SU-DHL-6 (cell line): ENCODE results near the gene BTBD19.
"Not testable (repeated sequence)": the region's sequence is repeated elsewhere in the genome, so short reads cannot be mapped to it uniquely, and the experiment has no call there.

Source experiments
- H2AFZ ChIP-seq: fragments of 200-600 bp; sonication (generic); 2 replicates; pipeline ENCODE4 v1.6.1; 2014; ENCODE audit warnings: low read depth, mild to moderate bottlenecking, moderate library complexity, mixed read lengths, antibody characterized with exemption, low read length; ENCODE audit not compliant: severe bottlenecking
- H3F3A ChIP-seq: fragments of 200-600 bp; shearing (Covaris generic); 2 replicates; pipeline ENCODE4 v1.6.0; 2016; ENCODE audit warnings: antibody characterized with exemption, mild to moderate bottlenecking; ENCODE audit not compliant: insufficient read depth
- H3K27ac ChIP-seq: fragments of 200-600 bp; sonication (generic); 2 replicates; pipeline ENCODE4 v1.5.1; 2016; ENCODE audit warnings: low read depth, mild to moderate bottlenecking, low read length, moderate library complexity, mixed read lengths
- H3K27me3 ChIP-seq: fragments of 200-600 bp; sonication (generic), shearing (Covaris generic); 2 replicates; pipeline ENCODE4 v1.6.0; 2014; ENCODE audit warnings: mild to moderate bottlenecking, low read length
- H3K36me3 ChIP-seq: fragments of 200-600 bp; sonication (generic); 2 replicates; pipeline ENCODE4 v1.6.1; 2014; ENCODE audit warnings: mild to moderate bottlenecking, low read length, mixed read lengths
- H3K4me2 ChIP-seq: fragments of 300-600, 200-600 bp; shearing (Covaris generic), sonication (generic); 2 replicates; pipeline ENCODE4 v1.6.0; 2014; ENCODE audit warnings: low read length, low read depth, mild to moderate bottlenecking; ENCODE audit not compliant: poor library complexity, severe bottlenecking
- H3K4me3 ChIP-seq: fragments of 200-600 bp; sonication (generic); 2 replicates; pipeline ENCODE4 v1.5.1; 2014; ENCODE audit warnings: antibody characterized with exemption, low read length, mild to moderate bottlenecking, mixed read lengths; ENCODE audit not compliant: insufficient read depth, poor library complexity, severe bottlenecking
- H3K79me2 ChIP-seq: fragments of 200-600 bp; sonication (generic); 2 replicates; pipeline ENCODE4 v1.6.1; 2014; ENCODE audit warnings: mild to moderate bottlenecking, low read length, moderate library complexity; ENCODE audit not compliant: insufficient read depth
- H3K9ac ChIP-seq: fragments of 200-600 bp; sonication (generic); 2 replicates; pipeline ENCODE4 v1.7.0; 2014; ENCODE audit warnings: mild to moderate bottlenecking, low read length
- H3K9me2 ChIP-seq: fragments of 200-600 bp; sonication (generic); replicated peaks from 2 replicates; pipeline ENCODE4 v1.6.1; 2014; ENCODE audit warnings: low read length; ENCODE audit not compliant: insufficient read depth
- H3K9me3 ChIP-seq: fragments of 200-600 bp; sonication (generic); 2 replicates; pipeline ENCODE4 v1.6.1; 2014; ENCODE audit warnings: low read length, mixed read lengths; ENCODE audit not compliant: insufficient read depth
- H4K20me1 ChIP-seq: fragments of 200-600 bp; sonication (generic); 2 replicates; pipeline ENCODE4 v1.6.1; 2014; ENCODE audit warnings: low read depth, mild to moderate bottlenecking, antibody characterized with exemption, low read length, moderate library complexity, mixed read lengths
- EZH2phosphoT487 ChIP-seq: fragments of 200-600 bp; sonication (generic), shearing (Covaris generic); conservative IDR thresholded peaks from 2 replicates; pipeline ENCODE4 v1.6.1; 2018; ENCODE audit warnings: mild to moderate bottlenecking, antibody characterized with exemption, low read length, moderate library complexity, mixed read lengths
- TF ChIP-seq, protein P1 (sequence below): fragments of 200-600 bp; sonication (generic); IDR thresholded peaks from one replicate; pipeline ENCODE4 v1.5.1; 2017; ENCODE audit warnings: antibody characterized with exemption, mild to moderate bottlenecking, low read length, moderate library complexity; ENCODE audit not compliant: insufficient read depth, poor library complexity, severe bottlenecking

Gene BTBD19

DNA sequence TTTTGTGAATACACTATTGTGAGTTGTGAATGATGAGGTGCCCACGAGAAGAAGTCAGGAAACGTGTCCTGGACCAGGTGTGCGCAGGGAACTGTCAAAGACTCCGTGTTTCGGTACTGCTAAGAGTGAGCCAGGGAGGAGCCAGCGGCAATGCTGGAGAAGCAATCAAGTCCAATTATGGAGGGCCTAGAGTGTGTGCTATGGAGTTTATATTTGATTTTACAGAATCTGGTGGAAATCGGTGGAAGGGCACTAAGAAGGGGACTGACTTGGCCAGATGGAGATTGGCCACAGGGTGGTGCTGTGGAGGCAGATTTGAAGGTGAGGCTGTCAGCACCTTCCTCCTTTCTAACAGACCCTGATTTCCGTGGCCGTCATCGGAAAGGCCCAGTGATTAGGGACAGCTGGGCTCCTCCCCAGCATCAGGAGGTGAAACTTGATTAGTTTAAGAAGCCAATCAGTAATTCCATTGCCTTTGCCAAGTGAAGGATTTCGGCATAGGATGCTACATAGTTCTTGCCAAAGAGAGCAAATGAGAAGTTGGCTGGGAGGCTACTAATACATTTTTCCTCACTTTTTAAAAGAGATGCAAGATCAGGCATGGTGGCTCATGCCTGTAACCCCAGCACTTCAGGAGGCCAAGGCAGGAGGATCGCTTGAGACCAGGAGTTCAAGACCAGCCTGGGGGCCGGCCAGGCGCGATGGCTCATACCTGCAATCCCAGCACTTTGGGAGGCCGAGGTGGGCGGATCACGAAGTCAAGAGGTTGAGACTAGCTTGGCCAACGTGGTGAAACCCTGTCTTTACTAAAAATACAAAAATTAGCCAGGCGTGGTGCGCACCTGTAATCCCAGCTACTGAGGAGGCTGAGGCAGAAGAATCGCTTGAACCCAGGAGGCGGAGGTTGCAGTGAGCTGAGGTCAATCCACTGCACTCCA, 27.7 kb downstream of the BTBD19 start:
- Histone ChIP-seq H3F3A (no peaks in the 10 kb centered on the region), H3K4me3 (no peak overlapping the region), H3K4me2 (no peak overlapping the region), H3K27me3 (no peaks in the 10 kb centered on the region), H3K9me3 (no peaks in the 10 kb centered on the region), H4K20me1 (no peaks in the 10 kb centered on the region), H3K79me2 (no peaks in the 10 kb centered on the region), H3K9me2 (no peaks in the 10 kb centered on the region), H3K36me3 (no peaks in the 10 kb centered on the region), H3K27ac (no peak overlapping the region), H3K9ac (no peak overlapping the region), H2AFZ (peak overlapping the region; percentile 86)
- no peak for TF ChIP-seq EZH2phosphoT487
- TF ChIP-seq, protein P1, sequence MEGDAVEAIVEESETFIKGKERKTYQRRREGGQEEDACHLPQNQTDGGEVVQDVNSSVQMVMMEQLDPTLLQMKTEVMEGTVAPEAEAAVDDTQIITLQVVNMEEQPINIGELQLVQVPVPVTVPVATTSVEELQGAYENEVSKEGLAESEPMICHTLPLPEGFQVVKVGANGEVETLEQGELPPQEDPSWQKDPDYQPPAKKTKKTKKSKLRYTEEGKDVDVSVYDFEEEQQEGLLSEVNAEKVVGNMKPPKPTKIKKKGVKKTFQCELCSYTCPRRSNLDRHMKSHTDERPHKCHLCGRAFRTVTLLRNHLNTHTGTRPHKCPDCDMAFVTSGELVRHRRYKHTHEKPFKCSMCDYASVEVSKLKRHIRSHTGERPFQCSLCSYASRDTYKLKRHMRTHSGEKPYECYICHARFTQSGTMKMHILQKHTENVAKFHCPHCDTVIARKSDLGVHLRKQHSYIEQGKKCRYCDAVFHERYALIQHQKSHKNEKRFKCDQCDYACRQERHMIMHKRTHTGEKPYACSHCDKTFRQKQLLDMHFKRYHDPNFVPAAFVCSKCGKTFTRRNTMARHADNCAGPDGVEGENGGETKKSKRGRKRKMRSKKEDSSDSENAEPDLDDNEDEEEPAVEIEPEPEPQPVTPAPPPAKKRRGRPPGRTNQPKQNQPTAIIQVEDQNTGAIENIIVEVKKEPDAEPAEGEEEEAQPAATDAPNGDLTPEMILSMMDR = peak; percentile 76

DNA sequence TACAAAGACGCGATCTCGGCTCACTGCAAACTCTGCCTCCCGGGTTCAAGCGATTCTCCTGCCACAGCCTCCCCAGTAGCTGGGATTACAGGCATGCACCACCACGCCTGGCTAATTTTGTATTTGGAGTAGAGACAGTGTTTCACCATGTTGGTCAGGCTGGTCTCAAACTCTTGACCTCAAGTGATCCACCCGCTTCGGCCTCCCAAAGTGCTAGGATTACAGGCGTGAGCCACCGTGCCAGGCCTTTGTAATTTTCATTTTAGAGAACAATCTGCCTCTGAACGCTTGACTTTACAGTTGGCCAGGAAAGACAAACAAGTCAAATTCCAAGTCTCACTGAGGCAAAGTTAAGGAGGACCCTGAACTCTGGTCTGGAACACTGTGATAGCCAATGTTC, 30.0 kb downstream of the BTBD19 start:
- H2AFZ ChIP-seq, H3K9me2 ChIP-seq, H3K36me3 ChIP-seq, H3K9me3 ChIP-seq, H3K9ac ChIP-seq, H3K79me2 ChIP-seq, H3K27ac ChIP-seq, H3K4me2 ChIP-seq, H4K20me1 ChIP-seq, H3F3A ChIP-seq, H3K27me3 ChIP-seq, H3K4me3 ChIP-seq: not testable (repeated sequence)

DNA sequence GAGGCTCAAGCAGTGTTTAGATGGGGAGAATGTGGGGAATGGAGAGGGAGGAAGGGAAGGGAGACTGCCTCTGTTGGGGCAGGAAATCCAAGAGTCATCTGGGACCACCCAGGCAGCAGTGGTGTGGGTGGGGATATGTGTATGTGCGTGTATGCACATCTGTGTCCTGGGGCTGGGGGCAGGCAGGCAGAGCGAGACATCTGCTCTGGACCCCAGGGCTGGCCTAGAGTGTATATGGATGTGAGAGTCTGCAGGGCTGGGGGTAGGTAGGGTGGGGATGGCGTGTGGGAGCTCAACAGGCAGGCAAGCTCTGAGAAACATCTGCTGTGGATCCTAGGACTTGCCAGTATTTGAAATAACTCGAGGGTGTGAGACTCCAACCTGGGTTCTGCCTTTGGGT, 31.3 kb downstream of the BTBD19 start:
- Histone ChIP-seq H3K9me2 (no peaks in the 10 kb centered on the region), H3K9ac (no peak overlapping the region), H3K27me3 (no peaks in the 10 kb centered on the region), H3K4me2 (no peak overlapping the region), H3F3A (no peaks in the 10 kb centered on the region), H4K20me1 (no peaks in the 10 kb centered on the region), H3K9me3 (no peaks in the 10 kb centered on the region), H3K79me2 (no peaks in the 10 kb centered on the region), H2AFZ (no peak overlapping the region), H3K36me3 (no peaks in the 10 kb centered on the region), H3K27ac (no peak overlapping the region), H3K4me3 (no peak overlapping the region)
- TF ChIP-seq EZH2phosphoT487 = no peak
- TF ChIP-seq, protein P1 = no peak

DNA sequence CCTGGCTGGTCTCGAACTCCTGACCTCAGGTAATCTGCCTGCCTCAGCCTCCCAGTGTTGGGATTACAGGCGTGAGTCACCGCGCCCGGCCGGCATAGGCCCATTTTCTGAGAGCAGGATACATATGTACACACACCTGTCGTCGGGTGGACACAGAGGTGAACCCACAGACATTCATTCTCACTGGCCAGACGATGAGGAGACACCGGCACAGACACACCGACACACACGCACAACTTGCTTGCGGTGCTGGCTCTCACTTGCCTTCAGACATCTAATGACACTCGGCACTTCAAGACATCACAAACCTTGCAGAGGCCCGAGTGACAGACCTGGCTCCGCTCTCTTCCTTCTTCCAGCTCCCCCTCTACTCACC, 34.2 kb downstream of the BTBD19 start:
- TF ChIP-seq, protein P1 = no peak
- TF ChIP-seq EZH2phosphoT487 = no peak
- no peak overlapping the region for H3K4me3 ChIP-seq
- H3K9me2 ChIP-seq = no peaks in the 10 kb centered on the region
- no peaks in the 10 kb centered on the region for H3K79me2 ChIP-seq
- H3K9me3 ChIP-seq = no peaks in the 10 kb centered on the region
- H3K27ac ChIP-seq = no peak overlapping the region
- no peak overlapping the region for H3K9ac ChIP-seq
- no peak overlapping the region for H2AFZ ChIP-seq
- no peaks in the 10 kb centered on the region for H3K36me3 ChIP-seq
- no peaks in the 10 kb centered on the region for H3F3A ChIP-seq
- no peaks in the 10 kb centered on the region for H4K20me1 ChIP-seq
- no peaks in the 10 kb centered on the region for H3K27me3 ChIP-seq
- H3K4me2 ChIP-seq = peak overlapping the region; percentile 25
